Esophagus muscularis mucosa (tissue), 4 donors: ENCODE results near the gene CGB7.

Experiments used
- CTCF ChIP-seq, 3 experiments: fragments of 200-600 bp in 2 of 3; fragments of 450-650 bp in 1 of 3; sonication (generic) in 2 of 3; IDR thresholded peaks; one replicate each; pipeline ENCODE4 v1.5.1; 2017 to 2019; ENCODE audit warnings: antibody characterized with exemption in 3 of 3, mild to moderate bottlenecking in 2 of 3, moderate library complexity in 1 of 3
- EP300 ChIP-seq: sonication (generic); formaldehyde crosslinking; IDR thresholded peaks from one replicate; pipeline ENCODE4 v1.6.1; 2017; ENCODE audit warnings: antibody characterized with exemption
- POLR2A ChIP-seq: fragments of 450-650 bp; IDR thresholded peaks from one replicate; pipeline ENCODE4 v1.6.1; 2017; ENCODE audit warnings: antibody characterized with exemption, moderate library complexity, mild to moderate bottlenecking, low read depth
- POLR2AphosphoS5 ChIP-seq, 2 donors: sonication (generic); formaldehyde crosslinking; IDR thresholded peaks; one replicate each; pipeline ENCODE4 v1.6.1; 2017; ENCODE audit warnings: antibody characterized with exemption in 2 of 2

- TF ChIP-seq CTCF (IDR thresholded peaks at IDR 0.05) (no peak), POLR2AphosphoS5 (IDR thresholded peaks at IDR 0.05) (no peak), POLR2A (no peak), EP300 (no peak)
Measured at GRCh38 chr19:49022116-49022515, 35.4 kb downstream of the CGB7 start.
